DMS79 treated with DMSO at 0.1 percent for 48 hours (cell line): ENCODE measurements around the gene PTBP1.
A peak's percentile ranks its signal among the peaks of the same experiment; 100 is the strongest.

ENCODE experiments used
- DNase-seq: peaks from one replicate; lab custom pipeline; 2025; lab: John Stamatoyannopoulos, UW

Gene PTBP1

DNA sequence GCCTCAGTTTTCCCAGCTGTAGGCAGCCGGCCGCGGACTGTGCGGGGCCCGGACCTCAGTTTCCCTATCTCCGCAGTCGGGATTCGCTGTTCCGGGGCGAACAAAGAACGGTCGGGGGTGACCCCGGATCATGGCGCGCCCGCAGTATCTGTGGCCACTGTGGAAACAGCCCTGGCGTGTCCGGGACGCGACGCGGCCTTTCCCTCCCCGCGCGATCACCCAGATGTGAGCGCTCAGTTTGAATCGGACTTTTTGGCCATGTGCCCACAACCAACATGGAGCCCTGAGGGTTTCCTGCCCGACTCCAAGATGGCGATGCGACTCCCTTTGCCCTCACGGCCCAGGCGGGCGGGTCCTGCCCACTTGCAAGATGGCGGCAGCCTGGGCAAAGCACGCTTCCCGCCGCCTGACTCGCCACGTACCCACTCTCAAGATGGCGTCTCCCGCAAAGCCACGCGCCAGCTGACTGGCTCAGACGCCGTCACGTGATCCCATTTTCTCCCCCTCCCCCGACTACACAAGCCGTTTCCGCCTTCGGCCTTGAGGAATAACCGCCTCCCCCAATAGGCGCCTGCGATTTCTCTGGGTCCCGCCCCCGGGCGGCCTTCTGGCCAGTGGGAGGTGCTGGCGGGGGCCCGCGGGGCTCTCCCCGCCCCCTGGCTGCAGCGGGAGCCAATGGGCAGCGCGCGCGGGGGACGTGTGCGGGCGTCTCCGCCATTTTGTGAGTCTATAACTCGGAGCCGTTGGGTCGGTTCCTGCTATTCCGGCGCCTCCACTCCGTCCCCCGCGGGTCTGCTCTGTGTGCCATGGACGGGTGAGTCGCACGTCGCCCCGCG, at the start of gene PTBP1:
PTBP1 (plus strand) TSS at position 761 of the 836 bp plus-strand sequence; CDS start at position 807, 46 bp downstream.
- DNase-seq = peak; percentile 100

DNA sequence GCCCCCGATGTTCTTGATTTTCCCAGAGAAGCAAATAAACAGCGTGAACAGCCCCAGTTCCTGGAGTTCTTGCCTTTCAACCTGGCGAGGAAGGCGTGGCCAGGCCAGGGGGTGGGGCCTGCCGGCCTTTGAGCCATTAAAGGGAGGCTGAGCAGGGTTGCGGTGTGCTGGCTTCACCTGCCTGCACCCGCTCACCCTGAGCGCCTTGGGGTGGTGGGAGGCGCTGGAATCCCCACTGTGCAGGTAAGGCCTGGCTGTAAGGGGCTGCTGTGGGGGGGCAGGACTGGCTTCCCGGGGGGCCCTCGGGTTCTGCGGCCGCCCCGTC, 49.0 kb upstream of the PTBP1 start:
- no peak for DNase-seq

DNA sequence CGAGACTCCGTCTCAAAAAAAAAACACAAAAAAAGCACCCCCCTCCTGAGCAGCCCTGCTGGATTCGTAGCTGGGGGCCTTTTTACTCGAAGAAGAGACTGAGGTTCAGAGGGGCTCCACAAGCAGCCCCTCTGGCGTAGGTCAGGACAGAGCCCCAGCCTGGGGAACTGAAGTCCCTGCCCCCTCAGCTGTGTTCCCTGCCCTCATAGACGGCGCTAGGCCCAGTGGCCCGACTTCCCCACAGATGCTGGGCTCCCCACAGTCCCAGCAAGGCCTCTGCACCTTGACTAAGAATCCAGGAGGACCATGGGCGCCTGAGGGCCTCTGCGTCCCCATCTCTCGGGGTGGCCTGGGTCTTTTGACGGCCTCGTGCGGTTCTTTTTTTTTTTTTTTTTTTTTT, 47.4 kb upstream of the PTBP1 start:
- no peak for DNase-seq

DNA sequence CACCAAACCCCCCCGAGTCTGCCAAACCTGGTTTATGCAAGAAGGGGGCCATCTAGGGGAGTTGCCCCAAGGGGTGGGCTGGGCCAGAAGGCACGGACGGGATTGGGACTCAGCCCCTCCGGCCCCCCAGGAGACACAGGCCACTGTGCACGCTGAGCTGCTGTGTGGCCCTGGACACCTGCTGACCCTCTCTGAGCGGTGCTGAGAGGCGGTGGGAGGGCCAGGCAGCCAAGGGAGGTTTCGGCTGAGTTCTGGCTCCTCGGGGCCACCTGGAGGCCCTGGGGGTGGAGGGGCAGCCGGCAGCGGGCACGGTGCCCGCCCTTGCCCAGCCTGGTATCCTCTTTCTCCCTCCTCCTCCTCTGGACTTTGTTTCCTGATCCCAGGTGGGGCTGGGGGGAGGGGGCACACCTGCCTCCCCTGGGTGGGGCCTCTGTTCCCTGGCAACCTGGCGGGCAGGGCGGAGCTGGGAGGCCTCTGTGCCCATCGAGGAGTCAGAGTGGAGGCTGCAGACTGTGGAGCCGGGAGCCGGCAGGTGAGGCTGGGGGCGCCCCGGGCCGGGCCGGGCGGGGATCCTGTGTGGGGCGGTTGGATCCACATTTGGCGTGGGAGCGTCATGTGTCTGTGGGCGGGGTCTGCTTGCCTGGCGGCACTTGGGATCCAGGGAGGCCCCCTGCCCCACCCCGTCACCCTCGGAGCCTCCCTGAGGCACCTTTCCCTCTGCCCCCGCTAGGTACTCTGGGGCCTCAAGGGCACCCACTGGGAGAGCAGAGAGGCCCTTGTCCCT, 46.4 kb upstream of the PTBP1 start, which contains the start of gene MISP:
MISP (plus strand) TSS at position 473 of the 784 bp plus-strand sequence. CDS start 5,835 bp downstream, outside the sequence.
- DNase-seq = peak; percentile 92

DNA sequence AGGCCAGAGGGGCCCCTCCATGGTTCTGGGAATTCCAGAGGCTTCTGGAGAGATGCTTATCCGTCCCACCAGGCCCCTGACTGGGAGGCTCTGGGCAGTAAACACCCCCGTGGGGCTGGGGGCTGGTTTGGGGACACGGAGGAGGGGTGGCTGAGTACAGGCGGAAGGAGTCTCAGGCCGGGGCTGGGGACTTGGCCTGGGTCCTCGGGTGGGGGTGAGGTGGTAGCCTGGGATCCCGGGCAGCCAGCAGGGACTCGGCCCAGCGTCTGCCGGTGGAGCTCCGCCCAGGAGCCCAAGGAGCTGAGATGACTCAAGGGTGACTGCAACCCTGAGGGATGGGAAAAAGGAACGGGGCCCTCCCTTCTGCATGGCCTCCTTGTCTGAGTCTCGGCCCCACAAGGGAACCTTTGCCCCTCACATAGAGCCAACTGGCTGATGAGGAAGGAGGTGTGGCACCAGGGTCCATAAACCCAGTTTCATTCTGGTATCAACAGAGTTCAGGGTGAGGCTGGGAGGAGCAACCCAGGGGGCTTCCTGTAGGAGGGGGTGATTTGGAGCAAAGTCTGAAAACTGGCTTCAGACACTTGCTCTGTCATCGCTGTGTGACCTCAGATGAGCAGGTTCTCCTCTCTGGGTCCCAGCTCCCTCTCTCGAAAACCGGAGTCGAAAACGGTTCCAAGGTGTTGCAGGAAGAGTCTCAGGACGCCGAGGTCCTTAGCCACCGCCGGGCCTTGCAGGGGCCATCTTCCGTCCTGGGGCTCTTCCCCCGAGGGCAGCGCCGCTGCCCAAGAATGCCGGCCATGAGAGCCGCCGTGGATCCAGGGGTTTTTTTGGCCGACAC, 45.5 kb upstream of the PTBP1 start:
- DNase-seq = peak; percentile 27

DNA sequence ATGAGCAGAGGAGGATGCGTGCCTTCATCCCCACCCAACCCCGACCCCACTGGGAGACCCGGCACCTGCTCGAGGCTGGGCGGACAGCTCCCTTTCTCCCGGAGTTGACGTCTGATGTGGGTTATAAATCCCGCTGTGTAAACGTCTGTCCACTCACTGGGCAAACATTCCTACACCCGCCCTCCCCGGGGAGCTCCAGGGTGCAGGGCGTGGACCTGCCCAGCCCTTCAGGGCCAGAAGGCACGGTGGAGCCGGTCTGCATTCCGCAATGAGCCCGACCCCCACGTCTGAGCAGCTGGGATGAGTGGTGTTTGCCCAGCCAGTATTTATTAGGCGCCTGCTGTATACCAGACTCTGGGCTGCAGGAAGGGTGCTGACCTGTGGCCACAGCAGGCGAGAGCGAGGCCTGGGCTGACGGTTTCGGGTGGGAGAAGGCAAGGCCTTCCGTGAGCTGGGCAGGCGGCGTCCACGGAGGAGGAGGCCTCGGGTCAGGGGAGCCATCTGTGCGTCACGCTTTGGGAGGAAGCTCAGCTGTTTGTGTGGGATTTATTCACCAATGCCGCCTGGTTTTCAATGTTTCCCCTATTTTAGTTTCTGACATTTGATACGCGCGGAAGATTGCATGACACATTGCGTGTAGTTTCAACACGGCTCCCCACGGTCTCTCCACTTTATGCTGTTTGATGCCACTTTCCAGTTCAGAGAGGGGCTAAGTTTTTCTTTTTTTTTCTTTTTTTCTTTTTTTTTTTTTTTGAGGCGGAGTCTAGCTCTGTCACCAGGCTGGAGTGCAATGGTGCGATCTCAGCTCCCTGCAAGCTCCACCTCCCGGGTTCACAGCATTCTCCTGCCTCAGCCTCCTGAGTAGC, 44.4 kb upstream of the PTBP1 start:
- no peak for DNase-seq

DNA sequence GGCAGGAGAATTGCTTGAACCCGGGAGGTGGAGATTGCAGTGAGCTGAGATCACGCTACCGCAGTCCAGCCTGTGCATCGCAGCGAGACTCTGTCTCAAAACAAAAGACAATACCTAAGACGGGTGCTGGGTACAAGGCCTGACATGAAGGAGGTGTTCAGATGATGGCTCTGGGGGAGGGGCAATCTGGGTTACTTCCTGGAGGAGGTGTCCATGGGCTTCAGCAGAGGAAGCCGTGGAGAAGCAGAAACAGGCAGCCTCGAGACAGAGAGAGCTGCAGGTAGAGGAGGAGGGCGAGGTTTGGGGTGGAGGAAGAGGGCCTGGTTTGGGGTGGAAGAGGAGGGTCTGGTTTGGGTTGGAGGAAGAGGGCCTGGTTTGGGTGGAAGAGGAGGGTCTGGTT, 42.7 kb upstream of the PTBP1 start:
- DNase-seq = no peak

DNA sequence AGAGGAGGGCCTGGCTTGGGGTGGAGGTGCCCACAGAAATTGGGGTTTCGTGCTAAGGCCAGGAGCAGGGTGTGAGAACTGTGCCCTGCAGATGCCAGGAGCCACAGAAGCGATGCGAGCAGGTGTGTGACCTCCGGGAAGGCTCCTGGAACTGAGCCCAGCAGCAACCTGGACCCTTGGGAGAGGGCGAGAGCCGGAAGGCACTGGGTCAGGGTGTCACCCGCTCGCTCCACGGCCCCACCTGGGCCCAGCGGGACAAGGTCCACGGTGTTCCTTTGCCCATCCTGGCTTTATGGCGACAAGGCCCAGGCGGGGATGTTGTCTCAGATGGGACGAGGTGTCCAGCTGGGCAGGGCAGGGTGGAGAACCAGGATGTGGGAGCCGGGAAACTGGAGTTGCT, 42.2 kb upstream of the PTBP1 start:
- DNase-seq = no peak

DNA sequence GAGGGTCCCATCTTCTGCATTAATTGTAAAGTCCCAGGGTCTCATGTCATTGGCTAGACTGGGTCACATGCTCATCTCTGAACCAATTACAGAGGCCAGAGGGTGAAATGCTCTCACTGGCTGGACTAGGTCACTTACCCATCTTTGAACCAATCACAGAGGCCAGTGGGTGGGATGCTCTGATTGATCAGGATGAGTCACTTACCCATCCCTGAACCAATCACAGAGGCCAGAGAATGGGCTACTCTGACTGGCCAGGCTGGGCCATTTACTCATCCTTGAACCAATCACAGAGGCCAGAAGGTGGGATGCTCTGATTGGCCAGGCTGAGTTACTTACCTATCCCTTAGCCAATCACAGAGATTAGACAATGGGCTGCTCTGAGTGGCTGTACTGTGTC, 41.0 kb upstream of the PTBP1 start:
- DNase-seq = no peak

DNA sequence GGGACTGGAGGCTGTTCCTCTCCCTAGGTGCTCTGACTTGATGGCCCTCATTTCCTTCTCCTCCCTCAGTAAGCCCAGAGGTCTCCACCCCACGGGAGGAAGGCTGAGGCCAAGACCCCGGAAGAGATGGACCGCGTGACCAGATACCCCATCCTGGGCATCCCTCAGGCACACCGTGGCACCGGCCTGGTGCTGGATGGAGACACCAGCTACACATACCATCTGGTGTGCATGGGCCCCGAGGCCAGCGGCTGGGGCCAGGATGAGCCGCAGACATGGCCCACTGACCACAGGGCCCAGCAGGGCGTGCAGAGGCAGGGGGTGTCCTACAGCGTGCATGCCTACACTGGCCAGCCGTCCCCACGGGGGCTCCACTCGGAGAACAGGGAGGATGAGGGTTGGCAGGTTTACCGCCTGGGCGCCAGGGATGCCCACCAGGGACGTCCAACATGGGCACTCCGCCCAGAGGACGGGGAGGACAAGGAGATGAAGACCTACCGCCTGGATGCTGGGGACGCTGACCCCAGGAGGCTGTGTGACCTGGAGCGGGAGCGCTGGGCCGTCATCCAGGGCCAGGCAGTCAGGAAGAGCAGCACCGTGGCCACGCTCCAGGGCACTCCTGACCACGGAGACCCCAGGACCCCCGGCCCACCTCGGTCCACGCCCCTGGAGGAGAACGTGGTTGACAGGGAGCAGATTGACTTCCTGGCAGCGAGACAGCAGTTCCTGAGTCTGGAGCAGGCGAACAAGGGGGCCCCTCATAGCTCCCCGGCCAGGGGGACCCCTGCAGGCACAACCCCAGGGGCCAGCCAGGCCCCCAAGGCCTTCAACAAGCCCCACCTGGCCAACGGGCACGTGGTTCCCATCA, 40.2 kb upstream of the PTBP1 start:
- DNase-seq = no peak

DNA sequence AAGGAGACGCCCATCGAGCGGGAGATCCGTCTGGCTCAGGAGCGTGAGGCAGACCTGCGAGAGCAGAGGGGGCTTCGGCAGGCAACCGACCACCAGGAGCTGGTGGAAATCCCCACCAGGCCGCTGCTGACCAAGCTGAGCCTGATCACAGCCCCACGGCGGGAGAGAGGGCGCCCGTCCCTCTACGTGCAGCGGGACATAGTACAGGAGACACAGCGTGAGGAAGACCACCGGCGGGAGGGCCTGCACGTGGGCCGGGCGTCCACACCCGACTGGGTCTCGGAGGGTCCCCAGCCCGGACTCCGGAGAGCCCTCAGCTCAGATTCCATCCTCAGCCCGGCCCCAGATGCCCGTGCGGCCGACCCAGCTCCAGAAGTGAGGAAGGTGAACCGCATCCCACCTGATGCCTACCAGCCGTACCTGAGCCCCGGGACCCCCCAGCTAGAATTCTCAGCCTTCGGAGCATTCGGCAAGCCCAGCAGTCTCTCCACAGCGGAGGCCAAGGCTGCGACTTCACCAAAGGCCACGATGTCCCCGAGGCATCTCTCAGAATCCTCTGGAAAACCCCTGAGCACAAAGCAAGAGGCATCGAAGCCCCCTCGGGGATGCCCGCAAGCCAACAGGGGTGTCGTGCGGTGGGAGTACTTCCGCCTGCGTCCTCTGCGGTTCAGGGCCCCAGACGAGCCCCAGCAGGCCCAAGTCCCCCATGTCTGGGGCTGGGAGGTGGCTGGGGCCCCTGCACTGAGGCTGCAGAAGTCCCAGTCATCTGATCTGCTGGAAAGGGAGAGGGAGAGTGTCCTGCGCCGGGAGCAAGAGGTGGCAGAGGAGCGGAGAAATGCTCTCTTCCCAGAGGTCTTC, 39.2 kb upstream of the PTBP1 start:
- DNase-seq = no peak

DNA sequence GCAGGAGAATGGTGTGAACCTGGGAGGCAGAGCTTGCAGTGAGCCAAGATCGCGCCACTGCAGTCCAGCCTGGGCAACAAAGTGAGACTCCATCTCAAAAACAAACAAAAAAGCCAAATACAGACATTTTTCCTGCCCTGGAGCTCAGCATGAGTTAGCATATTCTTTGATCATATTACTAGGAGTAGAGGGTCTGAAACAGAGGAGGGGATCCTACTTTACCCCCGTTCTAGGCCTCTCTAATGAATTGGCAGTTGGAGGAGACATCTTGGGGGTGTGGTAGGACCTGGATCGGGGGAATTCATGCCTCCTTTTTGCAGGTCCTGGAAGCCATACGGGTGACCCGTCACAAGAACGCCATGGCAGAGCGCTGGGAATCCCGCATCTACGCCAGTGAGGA, 34.1 kb upstream of the PTBP1 start:
- no peak for DNase-seq

DNA sequence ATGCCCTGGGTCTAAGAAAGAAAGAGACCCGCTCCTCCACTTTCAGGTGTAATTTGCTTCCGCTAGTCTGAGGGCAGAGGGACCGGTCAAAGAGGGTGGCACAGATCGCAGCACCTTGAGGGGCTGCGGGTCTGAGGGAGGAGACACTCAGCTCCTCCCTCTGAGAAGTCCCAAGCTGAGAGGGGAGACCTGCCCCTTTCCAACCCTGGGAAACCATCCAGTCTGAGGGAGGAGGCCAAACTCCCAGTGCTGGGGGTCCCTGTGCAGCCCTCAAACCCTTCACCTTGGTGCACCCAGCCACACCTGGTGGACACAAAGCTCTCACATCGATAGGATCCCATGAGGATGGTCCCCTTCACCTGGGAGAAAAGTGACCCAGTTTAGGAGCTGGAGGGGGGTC, 33.4 kb upstream of the PTBP1 start:
- DNase-seq = no peak

DNA sequence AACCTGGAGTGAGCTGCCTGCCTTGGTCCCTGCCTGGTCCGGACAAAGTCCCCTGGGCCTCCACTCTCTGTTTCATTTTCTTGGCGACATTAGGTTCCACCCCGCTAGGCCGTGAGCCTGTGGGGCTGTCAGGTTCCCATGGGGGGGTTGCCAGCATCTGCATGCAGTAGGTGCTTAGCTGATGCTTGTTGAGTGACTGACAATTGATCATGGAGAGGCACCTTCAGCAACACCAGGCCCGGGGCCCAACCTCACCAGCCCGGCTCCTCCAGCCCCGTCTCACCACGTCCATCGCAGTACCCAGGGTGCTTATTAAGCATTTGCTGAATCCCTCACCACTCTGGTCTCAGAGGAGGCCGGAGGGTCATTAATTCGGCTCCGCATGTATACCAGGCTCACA, 33.0 kb upstream of the PTBP1 start:
- DNase-seq = no peak

DNA sequence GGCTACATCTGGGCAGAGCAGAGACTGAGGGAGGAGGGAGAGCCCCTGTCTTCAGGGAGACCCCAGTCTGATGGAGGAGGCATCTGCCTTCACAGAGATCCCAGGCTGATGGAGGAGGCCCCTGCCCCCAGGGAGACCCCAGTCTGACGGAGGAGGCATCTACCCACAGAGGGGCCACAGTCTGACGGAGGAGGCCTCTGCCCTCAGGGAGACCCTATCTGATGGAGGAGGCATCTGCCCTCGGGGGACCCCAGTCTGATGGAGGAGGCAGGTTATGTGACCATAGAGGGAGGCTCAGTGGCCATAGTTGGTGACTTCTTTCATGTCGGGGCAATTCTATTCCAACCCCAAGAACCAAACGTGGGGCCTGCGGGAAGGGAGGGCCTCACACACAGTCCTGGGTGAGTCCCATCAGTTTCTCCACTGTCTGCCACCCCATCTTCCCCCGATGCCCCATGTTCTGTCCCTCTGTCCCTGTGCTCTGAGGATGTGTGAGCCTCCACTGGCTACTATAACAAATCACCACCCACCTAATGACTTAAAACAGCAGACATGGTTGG, 32.0 kb upstream of the PTBP1 start:
- DNase-seq = no peak

DNA sequence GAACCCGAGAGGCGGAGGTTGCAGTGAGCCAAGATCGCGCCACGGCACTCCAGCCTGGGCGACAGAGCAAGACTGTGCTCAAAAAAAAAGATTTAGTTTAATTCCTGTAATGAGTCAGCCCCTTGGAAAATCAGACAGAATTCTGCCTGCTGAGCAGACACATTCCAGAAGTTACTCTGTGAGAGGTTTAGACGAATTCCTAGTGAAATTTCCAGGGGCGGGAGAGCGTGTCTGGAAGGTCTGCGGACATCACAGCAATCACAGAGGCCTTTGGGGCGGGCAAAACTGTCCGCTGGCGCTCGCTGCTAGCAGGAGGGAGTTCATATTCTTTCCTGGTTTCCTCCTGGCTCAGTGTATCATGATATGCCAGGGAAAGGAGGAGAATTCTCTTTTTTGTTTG, 28.8 kb upstream of the PTBP1 start:
- no peak for DNase-seq

DNA sequence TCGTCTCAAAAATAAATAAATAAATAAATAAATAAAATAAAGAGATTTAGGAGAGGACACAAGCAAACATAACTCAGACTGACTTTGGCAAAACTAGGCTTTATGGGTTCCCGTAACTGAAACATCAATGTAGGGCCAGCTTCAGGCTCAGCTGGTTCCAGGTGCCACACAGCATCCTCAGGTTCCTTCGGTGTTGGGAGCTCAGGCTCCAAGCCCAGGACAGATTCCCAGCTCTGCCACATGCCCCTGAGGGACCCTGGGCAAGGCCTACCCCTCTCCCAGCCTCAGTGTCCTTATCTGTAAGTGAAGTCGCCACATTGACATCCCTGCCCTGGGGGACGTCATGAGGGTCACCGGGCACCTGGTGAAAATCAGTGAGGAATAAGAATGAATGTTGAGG, 27.6 kb upstream of the PTBP1 start:
- DNase-seq = no peak

DNA sequence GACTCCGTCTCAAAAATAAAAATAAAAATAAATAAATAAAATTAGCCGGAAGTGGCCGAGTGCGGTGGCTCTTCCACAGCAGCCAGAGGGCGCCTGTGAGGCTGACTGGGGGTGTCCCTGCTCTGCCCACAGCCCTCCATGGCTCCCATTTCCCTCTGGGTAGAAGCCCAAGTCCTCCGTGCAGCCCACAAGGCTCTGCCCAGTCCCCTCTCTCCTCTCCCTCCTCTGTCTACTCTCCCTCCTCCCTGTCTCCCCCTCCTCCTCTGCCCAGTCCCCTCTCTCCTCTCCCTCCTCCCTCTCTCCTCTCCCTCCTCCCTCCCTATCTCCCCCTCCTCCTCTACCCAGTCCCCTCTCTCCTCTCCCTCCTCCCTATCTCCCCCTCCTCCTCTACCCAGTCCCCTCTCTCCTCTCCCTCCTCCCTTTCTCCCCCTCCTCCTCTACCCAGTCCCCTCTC, 25.9 kb upstream of the PTBP1 start:
- DNase-seq = no peak

DNA sequence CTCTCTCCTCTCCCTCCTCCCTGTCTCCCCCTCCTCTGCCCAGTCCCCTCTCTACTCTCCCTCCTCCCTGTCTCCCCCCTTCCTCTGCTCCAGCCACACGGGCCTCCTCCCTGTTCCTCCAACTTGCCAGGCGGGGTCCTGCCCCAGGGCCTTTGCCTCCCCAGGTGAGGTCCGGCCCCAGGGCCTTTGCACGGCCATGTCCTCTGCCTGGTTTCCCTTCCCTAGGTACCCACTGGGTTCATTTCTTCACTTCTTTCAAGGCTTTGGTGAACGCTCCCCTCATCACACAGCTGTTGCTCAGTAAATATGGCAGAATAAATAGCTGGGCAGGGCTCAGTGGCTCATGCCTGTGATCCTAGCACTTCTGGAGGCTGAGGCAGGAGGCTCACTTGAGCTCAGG, 25.2 kb upstream of the PTBP1 start:
- DNase-seq = no peak
